ENCODE data around the gene OSBPL2. TPM values are rescaled to one million over a fixed set of nuclear protein-coding genes. Genes with fewer than 3 reads are reported as not detected.

The OSBPL2 gene
- total RNA-seq, 1 experiment from 2014 or later: 26.3 TPM

- no TSS peak for BruUV-seq (replicated peaks)
- peak; percentile 18 for DNase-seq (ENCODE audit: low spot score)
- POLR2A ChIA-PET (ENCODE audit: low non-redundant PET): no interaction called here
- intact Hi-C loops (cut with micrococcal nuclease; ENCODE audit: unreplicated experiment): no loop called here
- H3K27me3 ChIP-seq (replicated peaks; ENCODE audit: insufficient read depth, low read depth, low read length, poor library complexity): no peaks in the 10 kb centered on the region
- TF ChIP-seq CTCF (conservative IDR thresholded peaks at IDR 0.05; ENCODE audit: low read depth, low read length) (no peak), EZH2 (IDR thresholded peaks at IDR 0.05; ENCODE audit: borderline replicate concordance, low read depth, low read length, poor library complexity, severe bottlenecking) (no peak)
- H3K36me3 ChIP-seq (ENCODE audit: insufficient read depth, low read length, poor library complexity, severe bottlenecking): peaks cover 3% of the 10 kb centered on the region
- no peak overlapping the region for H3K27ac ChIP-seq (ENCODE audit: low read depth, low read length, poor library complexity, severe bottlenecking)
- H3K4me3 ChIP-seq (ENCODE audit: low read depth, low read length, poor library complexity, severe bottlenecking): no peak overlapping the region
- H3K4me1 ChIP-seq (ENCODE audit: insufficient read depth, low read length, poor library complexity, severe bottlenecking): no peaks in the 10 kb centered on the region
- CTCF ChIA-PET: no interaction called here
- H3K9me3 ChIP-seq (ENCODE audit: low read depth, low read length, poor library complexity, severe bottlenecking): no peaks in the 10 kb centered on the region
Observed at GRCh38 chr20:62266340-62266739, 28.0 kb downstream of the OSBPL2 start.

- no peak for DNase-seq (ENCODE audit: low spot score)
- peaks cover 3% of the 10 kb centered on the region for H3K36me3 ChIP-seq (ENCODE audit: insufficient read depth, low read length, poor library complexity, severe bottlenecking)
- H3K27me3 ChIP-seq (replicated peaks; ENCODE audit: insufficient read depth, low read depth, low read length, poor library complexity): no peaks in the 10 kb centered on the region
- no peaks in the 10 kb centered on the region for H3K4me1 ChIP-seq (ENCODE audit: insufficient read depth, low read length, poor library complexity, severe bottlenecking)
- H3K9me3 ChIP-seq (ENCODE audit: low read depth, low read length, poor library complexity, severe bottlenecking): no peaks in the 10 kb centered on the region
- intact Hi-C loops (cut with micrococcal nuclease; ENCODE audit: unreplicated experiment): no loop called here
- ChIA-PET CTCF (no interaction called here), POLR2A (ENCODE audit: low non-redundant PET) (no interaction called here)
- no TSS peak for BruUV-seq (replicated peaks)
- H3K27ac ChIP-seq (ENCODE audit: low read depth, low read length, poor library complexity, severe bottlenecking): no peak overlapping the region
- TF ChIP-seq EZH2 (IDR thresholded peaks at IDR 0.05; ENCODE audit: borderline replicate concordance, low read depth, low read length, poor library complexity, severe bottlenecking) (no peak), CTCF (conservative IDR thresholded peaks at IDR 0.05; ENCODE audit: low read depth, low read length) (no peak)
- H3K4me3 ChIP-seq (ENCODE audit: low read depth, low read length, poor library complexity, severe bottlenecking): no peak overlapping the region
Observed at GRCh38 chr20:62266851-62267250, 28.5 kb downstream of the OSBPL2 start.

- peaks cover 7% of the 10 kb centered on the region for H3K36me3 ChIP-seq (ENCODE audit: insufficient read depth, low read length, poor library complexity, severe bottlenecking)
- H3K27me3 ChIP-seq (replicated peaks; ENCODE audit: insufficient read depth, low read depth, low read length, poor library complexity): no peaks in the 10 kb centered on the region
- TF ChIP-seq EZH2 (IDR thresholded peaks at IDR 0.05; ENCODE audit: borderline replicate concordance, low read depth, low read length, poor library complexity, severe bottlenecking) (no peak), CTCF (conservative IDR thresholded peaks at IDR 0.05; ENCODE audit: low read depth, low read length) (no peak)
- H3K4me3 ChIP-seq (ENCODE audit: low read depth, low read length, poor library complexity, severe bottlenecking): no peak overlapping the region
- BruUV-seq (replicated peaks): no TSS peak
- intact Hi-C loops (cut with micrococcal nuclease; ENCODE audit: unreplicated experiment): no loop called here
- H3K4me1 ChIP-seq (ENCODE audit: insufficient read depth, low read length, poor library complexity, severe bottlenecking): no peaks in the 10 kb centered on the region
- ChIA-PET POLR2A (ENCODE audit: low non-redundant PET) (no interaction called here), CTCF (no interaction called here)
- no peak overlapping the region for H3K27ac ChIP-seq (ENCODE audit: low read depth, low read length, poor library complexity, severe bottlenecking)
- no peaks in the 10 kb centered on the region for H3K9me3 ChIP-seq (ENCODE audit: low read depth, low read length, poor library complexity, severe bottlenecking)
- no peak for DNase-seq (ENCODE audit: low spot score)
Observed at GRCh38 chr20:62267543-62267942, 29.2 kb downstream of the OSBPL2 start.
